ENCODE data around the gene FBF1. TPM values are rescaled to one million over a fixed set of nuclear protein-coding genes. Genes with fewer than 3 reads are reported as not detected.

Gene FBF1
- total RNA-seq, 2 experiments from 2014 or later: 17.2 to 18.1 TPM

GRCh38 chr17:75945211-75945610 lies 4.4 kb upstream of the FBF1 start:
- intact Hi-C loops (cut with micrococcal nuclease): no loop called here
- Mint-ChIP-seq H3K4me3 (no peak overlapping the region), H3K4me1 (ENCODE audit: low read depth) (peaks cover 12% of the 10 kb centered on the region), H3K9me3 (no peaks in the 10 kb centered on the region), H3K27me3 (no peaks in the 10 kb centered on the region), H3K27ac (no peak overlapping the region), H3K36me3 (peaks cover 7% of the 10 kb centered on the region)
- CTCF ChIA-PET: interaction anchor here (1.1 to 1.6 kb wide), 2 partner anchors 69 to 84 kb away, joined by 4 read pairs; no protein-coding TSS in a partner anchor
- DNase-seq: no peak
- POLR2A ChIA-PET: no interaction called here

GRCh38 chr17:75943491-75943890 lies 2.6 kb upstream of the FBF1 start:
- Mint-ChIP-seq H3K36me3 (peaks cover 3% of the 10 kb centered on the region), H3K9me3 (no peaks in the 10 kb centered on the region), H3K4me1 (ENCODE audit: low read depth) (peaks cover 14% of the 10 kb centered on the region), H3K27me3 (no peaks in the 10 kb centered on the region), H3K27ac (no peak overlapping the region), H3K4me3 (no peak overlapping the region)
- POLR2A ChIA-PET: no interaction called here
- no peak for DNase-seq
- intact Hi-C loops (cut with micrococcal nuclease): no loop called here
- CTCF ChIA-PET: interaction anchor here (1.6 kb wide), 1 partner anchor 38 kb away, joined by 3 read pairs; no protein-coding TSS in a partner anchor

- Mint-ChIP-seq H3K4me1 (ENCODE audit: low read depth) (peaks cover 14% of the 10 kb centered on the region), H3K36me3 (no peaks in the 10 kb centered on the region), H3K27me3 (no peaks in the 10 kb centered on the region), H3K4me3 (no peak overlapping the region), H3K27ac (no peak overlapping the region), H3K9me3 (no peaks in the 10 kb centered on the region)
- CTCF ChIA-PET: interaction anchor here (0.7 to 1.8 kb wide), 3 partner anchors 15 to 194 kb away, joined by 3 to 5 read pairs (median 5); no protein-coding TSS in a partner anchor
- POLR2A ChIA-PET: no interaction called here
- DNase-seq: no peak
- intact Hi-C loops (cut with micrococcal nuclease): no loop called here
These were observed 1.6 kb upstream of the FBF1 start for GRCh38 chr17:75942473-75942872.

DNA sequence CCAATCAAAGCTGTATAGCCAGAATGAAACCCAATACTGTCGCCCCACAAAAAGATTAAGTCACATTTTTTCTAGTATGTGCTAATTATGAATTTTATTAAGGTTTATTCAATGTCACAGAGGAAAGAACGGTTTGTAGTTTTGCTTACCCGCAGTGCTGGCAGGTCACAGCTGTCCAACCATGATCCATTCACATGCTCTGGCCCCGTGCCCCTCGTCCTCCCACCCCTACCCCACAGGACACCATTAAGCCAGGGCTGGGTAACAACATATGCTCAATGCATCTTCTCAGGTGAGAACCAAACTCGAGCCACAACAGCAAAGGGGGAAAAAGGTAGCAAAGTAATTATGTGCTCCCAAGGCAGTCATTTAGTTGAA lies 589 bp upstream of the FBF1 start:
- DNase-seq: no peak
- Mint-ChIP-seq H3K27me3 (no peaks in the 10 kb centered on the region), H3K36me3 (no peaks in the 10 kb centered on the region), H3K4me3 (peak overlapping the region; percentile 94), H3K4me1 (ENCODE audit: low read depth) (peaks cover 14% of the 10 kb centered on the region), H3K9me3 (no peaks in the 10 kb centered on the region), H3K27ac (no peak overlapping the region)
- intact Hi-C loops (cut with micrococcal nuclease): loop anchor here (1.0 to 2.0 kb wide), 2 partner anchors 37 to 38 kb away; partner anchors contain the start of genes ACOX1, MRPL38 and TEN1
- CTCF ChIA-PET: interaction anchor here (0.7 to 1.8 kb wide), 6 partner anchors 14 to 73 kb away, joined by 3 to 5 read pairs (median 4); partner anchors contain the start of gene CDK3
- POLR2A ChIA-PET: interaction anchor here (0.7 to 1.4 kb wide), 5 partner anchors 11 to 130 kb away, joined by 3 to 4 read pairs (median 3); partner anchors contain the start of genes ACOX1 and TEN1

GRCh38 chr17:75937652-75938051 lies 3.2 kb downstream of the FBF1 start:
- H3K4me1 Mint-ChIP-seq (ENCODE audit: low read depth): peaks cover 14% of the 10 kb centered on the region
- no peaks in the 10 kb centered on the region for H3K36me3 Mint-ChIP-seq
- CTCF ChIA-PET: interaction anchor here (0.7 kb wide), 1 partner anchor 12 kb away, joined by 3 read pairs; no protein-coding TSS in a partner anchor
- H3K27ac Mint-ChIP-seq: no peak overlapping the region
- POLR2A ChIA-PET: no interaction called here
- no peak overlapping the region for H3K4me3 Mint-ChIP-seq
- no peaks in the 10 kb centered on the region for H3K9me3 Mint-ChIP-seq
- intact Hi-C loops (cut with micrococcal nuclease): no loop called here
- H3K27me3 Mint-ChIP-seq: no peaks in the 10 kb centered on the region
- DNase-seq: no peak

GRCh38 chr17:75933808-75934207 lies 7.0 kb downstream of the FBF1 start:
- Mint-ChIP-seq H3K4me1 (ENCODE audit: low read depth) (no peaks in the 10 kb centered on the region), H3K9me3 (no peaks in the 10 kb centered on the region), H3K4me3 (no peak overlapping the region), H3K27me3 (no peaks in the 10 kb centered on the region), H3K36me3 (no peaks in the 10 kb centered on the region), H3K27ac (no peak overlapping the region)
- POLR2A ChIA-PET: no interaction called here
- DNase-seq: no peak
- intact Hi-C loops (cut with micrococcal nuclease): no loop called here
- CTCF ChIA-PET: interaction anchor here (1.9 kb wide), 1 partner anchor 29 kb away, joined by 5 read pairs; the partner anchor contains the start of gene MRPL38

DNA sequence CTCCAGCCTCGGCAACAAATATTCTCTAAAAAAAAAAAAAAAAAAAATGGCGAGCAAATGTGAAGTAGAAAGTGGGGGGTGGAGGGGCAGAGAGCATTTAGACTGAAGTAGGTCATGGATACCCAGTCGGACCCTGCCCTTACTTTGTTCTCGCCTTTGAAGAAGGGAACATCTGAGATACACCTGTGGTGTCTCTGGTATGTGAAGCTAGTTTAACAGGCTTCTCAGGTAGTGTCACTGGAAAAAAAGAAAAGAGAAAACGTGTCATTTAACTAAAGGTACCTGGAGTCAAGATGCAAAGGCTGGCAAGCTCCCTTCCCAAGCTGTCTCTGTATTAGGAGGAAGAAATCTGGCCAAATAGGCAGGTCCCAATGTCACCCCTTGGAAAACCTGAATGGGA lies 8.0 kb downstream of the FBF1 start:
- H3K4me3 Mint-ChIP-seq: no peak overlapping the region
- H3K27me3 Mint-ChIP-seq: no peaks in the 10 kb centered on the region
- H3K27ac Mint-ChIP-seq: no peak overlapping the region
- H3K36me3 Mint-ChIP-seq: no peaks in the 10 kb centered on the region
- intact Hi-C loops (cut with micrococcal nuclease): no loop called here
- ChIA-PET CTCF (interaction anchor here (1.9 kb wide), 1 partner anchor 28 kb away, joined by 5 read pairs; the partner anchor contains the start of gene MRPL38), POLR2A (interaction anchor here (0.6 to 0.7 kb wide), 2 partner anchors 10 to 13 kb away, joined by 4 to 5 read pairs; no protein-coding TSS in a partner anchor)
- H3K9me3 Mint-ChIP-seq: no peaks in the 10 kb centered on the region
- H3K4me1 Mint-ChIP-seq (ENCODE audit: low read depth): no peaks in the 10 kb centered on the region
- no peak for DNase-seq

DNA sequence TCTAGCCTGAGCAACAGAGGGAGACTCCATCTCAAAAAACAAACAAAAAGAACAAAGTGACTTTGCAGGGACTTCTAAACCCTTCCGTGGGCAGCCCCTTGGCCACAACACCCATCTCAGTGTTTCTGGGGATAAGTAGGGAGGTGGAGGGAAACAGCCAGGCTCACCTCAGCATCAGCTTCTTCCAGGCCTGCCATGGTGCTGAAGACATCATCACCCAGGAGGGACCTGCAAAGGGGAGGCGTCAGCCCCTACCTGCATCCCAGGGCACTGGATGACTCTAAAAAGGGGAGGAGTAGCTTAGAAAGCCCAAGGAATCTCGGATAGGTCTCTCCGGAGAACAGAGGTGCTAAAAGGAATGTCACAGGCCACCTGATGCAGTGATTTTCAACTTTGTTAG lies 9.8 kb downstream of the FBF1 start:
- Mint-ChIP-seq H3K27ac (no peak overlapping the region), H3K4me1 (ENCODE audit: low read depth) (no peaks in the 10 kb centered on the region), H3K4me3 (no peak overlapping the region), H3K27me3 (no peaks in the 10 kb centered on the region), H3K36me3 (no peaks in the 10 kb centered on the region), H3K9me3 (no peaks in the 10 kb centered on the region)
- intact Hi-C loops (cut with micrococcal nuclease): no loop called here
- no peak for DNase-seq
- CTCF ChIA-PET: no interaction called here
- POLR2A ChIA-PET: no interaction called here

DNA sequence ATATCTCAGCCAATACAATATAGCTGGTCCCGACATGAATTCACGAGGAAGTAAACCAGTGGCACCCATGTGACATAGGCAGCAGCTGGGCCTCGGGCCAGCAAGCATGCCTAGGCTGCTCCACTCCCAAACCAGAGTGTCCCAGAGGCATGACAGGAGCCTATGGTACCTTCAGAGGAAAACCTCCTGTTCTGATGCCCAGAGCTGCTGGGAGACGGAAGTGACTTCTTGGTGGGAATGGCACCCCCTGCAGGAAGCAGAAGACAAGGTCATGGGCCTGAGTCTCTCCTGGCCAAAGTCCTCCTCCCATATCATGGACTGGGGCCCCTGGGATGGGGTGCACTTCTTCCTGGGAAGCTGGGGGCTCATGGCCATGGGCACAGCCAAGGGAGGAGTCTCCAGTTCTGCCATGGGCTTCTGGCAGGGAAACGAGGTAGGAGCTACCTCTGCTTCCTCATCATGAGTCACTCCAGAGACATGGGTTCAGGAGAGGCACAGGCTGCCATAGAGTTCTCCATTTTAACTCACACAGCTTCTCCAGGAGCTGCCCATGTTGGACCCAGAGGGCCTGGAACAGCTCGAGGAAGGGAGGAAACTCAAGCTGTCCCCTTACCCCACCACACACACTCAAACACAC lies 13.4 kb downstream of the FBF1 start:
- CTCF ChIA-PET: interaction anchor here (0.9 to 1.7 kb wide), 8 partner anchors 12 to 87 kb away, joined by 3 to 6 read pairs (median 3); partner anchors contain the start of genes FBF1 and MRPL38

DNA sequence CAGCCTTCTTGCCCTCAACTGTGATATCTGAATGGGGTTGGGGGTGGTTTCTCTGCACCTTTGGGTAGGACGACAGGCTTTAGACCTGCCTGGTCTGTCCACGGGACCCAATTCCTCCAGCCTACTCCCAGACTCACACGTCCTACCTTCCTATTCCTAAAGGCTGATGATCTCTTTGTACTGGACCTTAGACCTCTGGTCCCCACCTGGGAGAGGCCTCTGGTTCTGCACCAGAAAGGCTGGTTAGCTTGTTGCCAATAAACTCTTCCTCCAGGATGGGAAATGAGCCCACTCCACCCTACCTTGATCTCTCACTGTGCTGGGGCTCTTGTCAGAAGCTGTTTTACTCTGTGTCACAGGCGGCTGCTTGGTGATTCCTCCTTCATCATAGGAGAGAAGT lies 14.4 kb downstream of the FBF1 start:
- H3K27me3 Mint-ChIP-seq: no peaks in the 10 kb centered on the region
- intact Hi-C loops (cut with micrococcal nuclease): no loop called here
- no peak overlapping the region for H3K4me3 Mint-ChIP-seq
- no peaks in the 10 kb centered on the region for H3K36me3 Mint-ChIP-seq
- H3K27ac Mint-ChIP-seq: no peak overlapping the region
- no peak for DNase-seq
- POLR2A ChIA-PET: no interaction called here
- H3K4me1 Mint-ChIP-seq (ENCODE audit: low read depth): no peaks in the 10 kb centered on the region
- H3K9me3 Mint-ChIP-seq: no peaks in the 10 kb centered on the region
- CTCF ChIA-PET: interaction anchor here (0.9 to 1.6 kb wide), 6 partner anchors 11 to 88 kb away, joined by 3 to 7 read pairs (median 4); partner anchors contain the start of gene FBF1

More for the DNA sequence above, 13.4 kb downstream of the FBF1 start:
- Mint-ChIP-seq H3K9me3 (no peaks in the 10 kb centered on the region), H3K4me3 (no peak overlapping the region), H3K36me3 (no peaks in the 10 kb centered on the region), H3K27me3 (no peaks in the 10 kb centered on the region), H3K27ac (no peak overlapping the region), H3K4me1 (ENCODE audit: low read depth) (no peaks in the 10 kb centered on the region)
- intact Hi-C loops (cut with micrococcal nuclease): no loop called here
- POLR2A ChIA-PET: no interaction called here
- DNase-seq: no peak

DNA sequence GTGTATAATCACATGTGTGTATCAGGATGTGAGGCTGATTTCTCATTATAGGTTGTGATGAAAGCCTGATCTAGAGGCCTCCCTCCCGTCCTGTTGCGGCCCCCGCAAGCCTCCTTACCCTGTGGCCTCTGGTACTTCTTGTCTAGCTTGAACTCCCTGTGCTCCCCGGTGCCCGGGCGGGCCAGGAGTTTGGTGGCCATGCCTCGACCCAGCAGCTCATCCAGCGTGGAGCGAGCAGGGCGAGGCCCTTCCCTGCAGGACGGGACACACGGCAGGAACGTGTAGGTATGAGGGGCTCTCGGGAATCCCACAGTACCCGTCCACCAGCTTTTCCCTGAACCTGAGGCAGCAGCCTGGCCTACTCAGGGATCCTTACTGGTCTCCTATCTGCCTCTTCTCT lies 14.9 kb downstream of the FBF1 start:
- no peak overlapping the region for H3K4me3 Mint-ChIP-seq
- intact Hi-C loops (cut with micrococcal nuclease): no loop called here
- H3K36me3 Mint-ChIP-seq: no peaks in the 10 kb centered on the region
- no peaks in the 10 kb centered on the region for H3K4me1 Mint-ChIP-seq (ENCODE audit: low read depth)
- H3K27me3 Mint-ChIP-seq: no peaks in the 10 kb centered on the region
- no peak for DNase-seq
- H3K9me3 Mint-ChIP-seq: no peaks in the 10 kb centered on the region
- no peak overlapping the region for H3K27ac Mint-ChIP-seq
- ChIA-PET POLR2A (no interaction called here), CTCF (interaction anchor here (1.1 to 1.6 kb wide), 4 partner anchors 20 to 354 kb away, joined by 3 to 7 read pairs (median 4); no protein-coding TSS in a partner anchor)

DNA sequence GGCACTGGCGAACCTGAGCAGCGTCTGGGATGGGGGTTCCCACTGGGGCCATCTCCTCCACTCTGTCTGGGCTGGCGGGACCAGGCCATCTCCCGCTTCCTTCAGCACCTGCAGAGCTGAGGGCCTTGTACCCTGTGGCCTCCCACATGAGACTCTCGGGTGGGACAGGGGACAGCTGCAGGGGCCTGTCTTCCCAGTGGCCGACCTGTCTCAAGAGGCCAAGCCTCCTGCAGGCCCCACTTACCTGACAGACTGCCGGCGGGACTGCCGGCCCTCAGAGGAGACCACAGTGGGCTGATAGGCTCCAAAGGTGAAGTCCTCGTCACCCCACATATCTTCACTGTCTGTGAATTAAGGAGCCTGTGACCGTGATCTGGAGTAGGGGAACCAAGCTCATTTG lies 15.7 kb downstream of the FBF1 start:
- Mint-ChIP-seq H3K4me1 (ENCODE audit: low read depth) (no peaks in the 10 kb centered on the region), H3K4me3 (no peak overlapping the region), H3K9me3 (no peaks in the 10 kb centered on the region), H3K36me3 (no peaks in the 10 kb centered on the region), H3K27ac (no peak overlapping the region), H3K27me3 (no peaks in the 10 kb centered on the region)
- no peak for DNase-seq
- ChIA-PET CTCF (interaction anchor here (0.6 to 1.6 kb wide), 4 partner anchors 44 to 355 kb away, joined by 3 to 7 read pairs (median 4); no protein-coding TSS in a partner anchor), POLR2A (no interaction called here)
- intact Hi-C loops (cut with micrococcal nuclease): no loop called here
